BLaER1 treated with 17β-estradiol and CSF1 and Interleukin-3, amounts not matched to agents 10 nM and 100 nM (cell line): ENCODE data around the gene PRKACB.
"Not testable (repeated sequence)": the region's sequence is repeated elsewhere in the genome, so short reads cannot be mapped to it uniquely, and the experiment has no call there.

ENCODE experiments used
- H3K27ac ChIP-seq, 11 experiments: shearing (Covaris generic); formaldehyde crosslinking; 2 replicates each; pipeline ENCODE4 v1.8.1; 2022
- H3K27me3 ChIP-seq, 11 experiments: shearing (Covaris generic); formaldehyde crosslinking; 2 replicates each; pipeline ENCODE4 v1.8.1; 2022
- H3K36me3 ChIP-seq, 11 experiments: shearing (Covaris generic); formaldehyde crosslinking; 2 replicates each; pipeline ENCODE4 v1.8.1; 2022
- H3K4me1 ChIP-seq, 10 experiments: shearing (Covaris generic); formaldehyde crosslinking; 2 replicates each; pipeline ENCODE4 v1.8.1; 2022
- H3K4me2 ChIP-seq, 11 experiments: shearing (Covaris generic); formaldehyde crosslinking; 2 replicates each; pipeline ENCODE4 v1.8.1; 2022
- H3K4me3 ChIP-seq, 10 experiments: shearing (Covaris generic); formaldehyde crosslinking; 2 replicates each; pipeline ENCODE4 v1.8.1; 2022
- H3K9ac ChIP-seq, 11 experiments: shearing (Covaris generic); formaldehyde crosslinking; 2 replicates each; pipeline ENCODE4 v1.8.1; 2022
- H3K9me3 ChIP-seq, 11 experiments: shearing (Covaris generic); formaldehyde crosslinking; replicated peaks in 1 of 11; 2 replicates each; pipeline ENCODE4 v1.8.1; 2022
- H4K20me1 ChIP-seq, 11 experiments: shearing (Covaris generic); formaldehyde crosslinking; 2 replicates each; pipeline ENCODE4 v1.8.1; 2022
- Cebpa-rat ChIP-seq, 11 experiments: shearing (Covaris generic); IDR thresholded peaks; 2 replicates each; pipeline ENCODE4 v1.8.1; 2022

PRKACB gene

DNA sequence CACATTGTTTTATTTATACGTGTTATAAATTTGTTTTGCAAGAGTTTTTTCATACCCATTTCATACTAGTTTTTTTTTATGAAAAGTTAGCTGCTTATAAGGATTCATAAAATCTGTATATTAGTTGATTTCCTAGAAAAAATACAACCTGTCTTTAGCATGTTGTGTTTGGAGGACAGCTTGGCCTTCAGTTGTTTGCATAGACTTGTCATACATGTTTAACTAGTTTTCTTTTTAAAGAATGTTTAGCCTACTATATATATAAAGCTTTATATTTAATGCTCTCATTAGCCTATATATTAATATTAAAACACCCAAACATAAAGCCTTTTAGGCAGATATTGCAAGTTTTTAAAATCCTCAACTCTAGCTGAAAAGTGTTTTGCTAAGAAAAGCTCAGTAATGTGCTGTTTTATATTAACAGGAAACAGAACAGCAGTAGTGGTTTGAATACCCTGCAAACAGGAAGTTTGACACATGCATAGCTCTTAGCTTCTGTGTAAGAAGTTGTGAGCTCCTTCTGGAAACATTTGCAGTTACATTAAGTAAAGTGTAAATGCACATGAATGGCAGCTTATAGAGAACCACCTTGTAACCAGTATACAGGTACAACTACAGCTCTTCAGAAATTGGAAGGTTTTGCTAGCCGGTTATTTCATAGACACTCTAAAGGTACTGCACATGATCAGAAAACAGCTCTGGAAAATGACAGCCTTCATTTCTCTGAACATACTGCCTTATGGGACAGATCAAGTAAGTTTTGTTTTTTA, at the start of gene PRKACB:
Gene PRKACB (plus strand): TSS at position 476 of the 770 bp plus-strand sequence. CDS start 91 bp downstream, at position 567.
- Histone ChIP-seq H3K4me3 (peak within 1 kb of the TSS in 8 of 10 experiments; percentile 23 to 64 (median 46); a peak in 14 of 20 replicates), H3K9ac (peak within 1 kb of the TSS in 9 of 11 experiments; percentile 11 to 66 (median 53); a peak in 15 of 22 replicates), H3K9me3 (peaks cover 0 to 2% (median 1%) of the 10 kb centered on the region in 11 experiments; a peak in 6 of 22 replicates), H4K20me1 (no peaks in the 10 kb centered on the region), H3K4me2 (peak within 1 kb of the TSS; percentile 59 to 80 (median 65)), H3K27me3 (no peaks in the 10 kb centered on the region), H3K4me1 (peaks cover 9 to 36% (median 21%) of the 10 kb centered on the region in 10 experiments; a peak in 17 of 20 replicates), H3K27ac (peak within 1 kb of the TSS; percentile 31 to 78 (median 63); a peak in 21 of 22 replicates), H3K36me3 (no peaks in the 10 kb centered on the region)
- no peak for TF ChIP-seq Cebpa-rat (IDR thresholded peaks at IDR 0.05)

DNA sequence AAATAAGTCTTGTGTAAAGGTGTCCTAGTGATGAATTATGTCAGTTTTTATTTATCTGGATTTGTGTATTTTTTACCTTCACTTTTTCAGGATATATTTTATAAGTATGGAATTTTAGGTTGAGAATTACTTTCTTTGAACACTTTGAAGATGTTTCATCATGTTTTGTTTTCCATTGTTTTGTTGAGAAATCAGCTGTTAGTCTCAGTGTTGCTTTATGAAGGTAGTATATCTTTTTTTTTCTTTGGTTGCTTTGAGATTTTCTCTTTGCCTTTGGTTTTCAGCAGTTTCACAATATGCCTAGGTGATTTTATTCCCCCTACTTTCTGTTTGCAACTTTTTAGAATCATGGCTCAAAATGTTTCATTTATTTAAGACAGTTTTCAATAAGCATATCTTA, 48.8 kb upstream of the PRKACB start:
- Histone ChIP-seq H3K4me1 (no peaks in the 10 kb centered on the region), H3K27me3 (no peaks in the 10 kb centered on the region), H3K9ac (no peak overlapping the region), H4K20me1 (no peaks in the 10 kb centered on the region), H3K36me3 (no peaks in the 10 kb centered on the region), H3K27ac (no peak overlapping the region), H3K4me3 (no peak overlapping the region), H3K9me3 (no peaks in the 10 kb centered on the region; a peak in 1 of 22 replicates), H3K4me2 (no peak overlapping the region)
- no peak for TF ChIP-seq Cebpa-rat (IDR thresholded peaks at IDR 0.05)

DNA sequence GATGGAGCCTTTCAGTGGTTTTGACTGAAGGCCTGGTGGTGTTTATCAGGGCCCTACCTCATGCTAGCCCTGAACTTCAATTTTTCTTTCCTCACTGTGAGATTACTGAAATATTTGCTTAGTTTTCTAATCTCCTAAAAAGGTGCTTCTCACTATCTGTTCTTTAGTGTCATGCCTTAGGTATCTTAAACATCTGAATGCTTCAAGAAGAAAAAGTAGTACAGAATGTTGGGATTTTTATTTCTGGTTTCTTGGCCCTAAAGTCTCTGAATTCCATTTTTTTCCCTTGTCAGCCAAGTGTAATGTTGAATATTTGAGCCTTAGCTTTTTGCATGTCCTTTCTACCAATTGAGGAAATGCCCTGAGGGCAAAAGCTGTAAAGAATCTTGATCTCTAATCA, 47.9 kb upstream of the PRKACB start:
- Histone ChIP-seq H3K4me1 (no peaks in the 10 kb centered on the region), H3K4me2 (no peak overlapping the region), H3K9ac (no peak overlapping the region), H3K27ac (no peak overlapping the region), H3K36me3 (no peaks in the 10 kb centered on the region), H3K9me3 (no peaks in the 10 kb centered on the region; a peak in 1 of 22 replicates), H3K4me3 (no peak overlapping the region), H4K20me1 (no peaks in the 10 kb centered on the region), H3K27me3 (no peaks in the 10 kb centered on the region)
- no peak for TF ChIP-seq Cebpa-rat (IDR thresholded peaks at IDR 0.05)

DNA sequence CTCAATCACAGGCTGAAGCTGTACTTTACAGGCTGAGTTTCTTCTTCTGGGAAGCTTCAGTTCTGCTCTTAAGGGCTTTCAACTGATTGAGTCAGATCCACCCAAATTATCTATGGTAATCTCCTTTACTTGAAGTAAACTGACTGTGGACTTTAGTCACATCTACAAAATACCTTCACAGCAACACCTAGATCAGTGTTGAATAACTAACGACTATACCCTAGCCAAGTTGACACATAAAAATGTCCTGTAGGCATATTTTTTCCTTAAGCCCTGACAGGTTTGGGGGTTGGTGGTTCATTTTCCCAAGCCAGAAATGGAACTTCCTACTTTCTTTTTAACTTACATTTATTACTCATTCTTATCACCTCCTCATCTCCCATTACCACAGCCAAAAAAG, 42.9 kb upstream of the PRKACB start:
- Histone ChIP-seq H4K20me1 (no peaks in the 10 kb centered on the region), H3K4me2 (no peak overlapping the region), H3K4me3 (no peak overlapping the region), H3K27me3 (no peaks in the 10 kb centered on the region), H3K9ac (no peak overlapping the region), H3K4me1 (peaks cover 0 to 5% (median 0%) of the 10 kb centered on the region in 10 experiments; a peak in 1 of 20 replicates), H3K36me3 (no peaks in the 10 kb centered on the region), H3K27ac (no peak overlapping the region), H3K9me3 (no peaks in the 10 kb centered on the region; a peak in 1 of 22 replicates)
- TF ChIP-seq Cebpa-rat (IDR thresholded peaks at IDR 0.05) = no peak

- Histone ChIP-seq H3K4me1 (peaks cover 0 to 5% (median 0%) of the 10 kb centered on the region in 10 experiments; a peak in 1 of 20 replicates), H3K36me3 (no peaks in the 10 kb centered on the region), H3K27me3 (no peaks in the 10 kb centered on the region), H3K9me3 (peaks cover 5 to 9% (median 6%) of the 10 kb centered on the region in 11 experiments; a peak in 19 of 22 replicates), H3K9ac (no peak overlapping the region), H3K4me3 (no peak overlapping the region), H3K27ac (peak overlapping the region in 2 of 11 experiments; percentile 11 to 30; a peak in 1 of 22 replicates), H3K4me2 (no peak overlapping the region), H4K20me1 (no peaks in the 10 kb centered on the region)
- TF ChIP-seq Cebpa-rat (IDR thresholded peaks at IDR 0.05) = no peak
Measured at GRCh38 chr1:84103197-84103992, 40.7 kb upstream of the PRKACB start.

DNA sequence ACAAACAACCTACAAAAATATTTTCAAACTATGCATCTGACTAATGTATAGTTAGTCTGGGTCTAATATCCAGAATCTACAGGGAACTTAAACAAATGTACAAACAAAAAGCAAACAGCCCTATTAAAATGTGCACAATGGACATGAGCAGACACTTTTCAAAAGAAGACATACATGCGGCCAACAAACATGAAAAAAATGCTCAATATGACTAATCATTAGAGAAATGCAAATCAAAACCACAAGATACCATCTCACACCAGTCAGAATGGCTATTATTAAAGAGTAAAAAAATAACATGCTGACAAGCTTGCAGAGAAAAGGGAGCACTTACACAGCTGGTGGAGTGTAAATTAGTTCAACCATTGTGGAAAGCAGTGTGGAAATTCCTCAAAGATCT, 36.5 kb upstream of the PRKACB start:
- H3K36me3 ChIP-seq, H3K4me2 ChIP-seq, H3K4me3 ChIP-seq, H3K9me3 ChIP-seq, H4K20me1 ChIP-seq, H3K27me3 ChIP-seq, H3K27ac ChIP-seq, H3K9ac ChIP-seq, H3K4me1 ChIP-seq: not testable (repeated sequence)

DNA sequence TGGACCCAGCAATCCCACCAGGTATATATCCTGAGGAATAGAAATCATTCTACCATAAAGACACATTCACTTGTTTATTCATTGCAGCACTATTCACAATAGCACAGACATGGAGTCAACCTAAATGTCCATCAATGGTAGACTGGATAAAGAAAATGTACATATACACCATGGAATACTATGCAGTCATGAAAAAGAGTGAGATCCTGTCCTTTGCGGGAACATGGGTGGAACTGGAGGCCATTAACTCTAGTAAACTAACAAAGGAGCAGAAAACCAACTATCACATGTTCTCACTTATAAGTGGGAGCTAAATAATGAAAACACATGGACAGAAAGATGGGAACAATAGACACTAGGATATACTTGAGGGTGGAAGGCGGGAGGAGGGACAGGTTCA, 36.1 kb upstream of the PRKACB start:
- H3K4me3 ChIP-seq = no peak overlapping the region
- H3K27ac ChIP-seq = no peak overlapping the region
- no peaks in the 10 kb centered on the region for H4K20me1 ChIP-seq
- peaks cover 5 to 9% (median 6%) of the 10 kb centered on the region in 11 experiments; a peak in 19 of 22 replicates for H3K9me3 ChIP-seq
- H3K4me2 ChIP-seq = no peak overlapping the region
- no peaks in the 10 kb centered on the region for H3K36me3 ChIP-seq
- H3K27me3 ChIP-seq = no peaks in the 10 kb centered on the region
- H3K4me1 ChIP-seq = peaks cover 0 to 5% (median 0%) of the 10 kb centered on the region in 10 experiments; a peak in 2 of 20 replicates
- no peak overlapping the region for H3K9ac ChIP-seq
- TF ChIP-seq Cebpa-rat (IDR thresholded peaks at IDR 0.05) = no peak

DNA sequence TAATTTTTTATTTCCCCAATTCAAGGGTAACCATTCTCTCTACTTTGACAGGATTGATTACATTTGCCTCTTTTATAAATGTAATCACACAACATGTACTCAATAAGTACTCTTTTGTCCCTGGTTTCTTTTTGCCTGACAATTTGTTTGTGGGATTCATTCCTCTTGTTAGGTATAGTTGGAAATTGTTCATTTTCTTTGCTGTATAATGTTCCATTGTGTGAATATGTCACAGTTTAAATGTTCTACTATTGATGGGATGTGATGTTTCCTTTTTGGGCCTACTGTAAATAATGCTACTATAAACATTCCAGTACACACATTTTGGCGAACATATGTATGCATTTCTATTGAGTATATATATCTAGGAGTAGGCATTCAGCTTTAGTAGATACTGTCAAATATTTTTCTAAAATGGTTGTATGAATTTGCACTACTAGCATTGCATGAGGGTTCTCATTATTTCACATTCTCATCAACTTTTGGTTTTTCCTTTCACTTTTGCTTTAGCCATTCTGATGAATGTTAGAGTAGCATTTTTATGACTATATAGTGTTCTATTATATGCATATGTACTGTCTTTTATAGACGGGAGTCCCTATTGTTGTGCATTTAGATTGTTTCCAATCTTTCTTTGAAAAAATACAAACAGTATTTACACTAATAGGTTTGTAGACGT, 35.0 kb upstream of the PRKACB start:
- Histone ChIP-seq H3K4me2 (no peak overlapping the region), H3K4me1 (no peaks in the 10 kb centered on the region; a peak in 1 of 20 replicates), H3K9me3 (peaks cover 5 to 9% (median 6%) of the 10 kb centered on the region in 11 experiments; a peak in 19 of 22 replicates), H3K9ac (no peak overlapping the region), H3K27ac (no peak overlapping the region), H3K36me3 (no peaks in the 10 kb centered on the region), H4K20me1 (no peaks in the 10 kb centered on the region), H3K4me3 (no peak overlapping the region), H3K27me3 (no peaks in the 10 kb centered on the region)
- no peak for TF ChIP-seq Cebpa-rat (IDR thresholded peaks at IDR 0.05)

- TF ChIP-seq Cebpa-rat (IDR thresholded peaks at IDR 0.05) = no peak
- Histone ChIP-seq H3K27ac (no peak overlapping the region), H4K20me1 (no peaks in the 10 kb centered on the region), H3K9ac (no peak overlapping the region), H3K9me3 (peaks cover 5 to 9% (median 6%) of the 10 kb centered on the region in 11 experiments; a peak in 19 of 22 replicates), H3K4me1 (no peaks in the 10 kb centered on the region; a peak in 1 of 20 replicates), H3K4me3 (no peak overlapping the region), H3K36me3 (no peaks in the 10 kb centered on the region), H3K4me2 (no peak overlapping the region), H3K27me3 (no peaks in the 10 kb centered on the region)
Measured at GRCh38 chr1:84110629-84111028, 33.4 kb upstream of the PRKACB start.
